GM20000 (cell line): ENCODE data around the gene MYEF2.
A peak's percentile ranks its signal among the peaks of the same experiment; 100 is the strongest.

Source experiments
- DNase-seq: peaks from one replicate; pipeline ENCODE4 v3.0.0; 2012; ENCODE audit warnings: low spot score
- CTCF ChIP-seq: IDR thresholded peaks from 2 replicates; pipeline ENCODE4 v1.5.1; 2012; ENCODE audit warnings: mild to moderate bottlenecking, control low read depth; ENCODE audit errors: extremely low read depth, missing control alignments

The MYEF2 gene

GRCh38 chr15:48085591-48085930, 92.5 kb downstream of the MYEF2 start:
- no peak for TF ChIP-seq CTCF
- no peak for DNase-seq

- TF ChIP-seq CTCF, result no peak
- DNase-seq, result peak; percentile 32
Measured at GRCh38 chr15:48084759-48085590, 93.1 kb downstream of the MYEF2 start.
